Transverse colon (tissue), 4 donors: Measurements from ENCODE around the gene UBAC1. TPM values are rescaled to one million over a fixed set of nuclear protein-coding genes. Genes with fewer than 3 reads are reported as not detected.
"Not testable (repeated sequence)": the region's sequence is repeated elsewhere in the genome, so short reads cannot be mapped to it uniquely, and the experiment has no call there.

Experiments
- DNase-seq: peaks from one replicate; pipeline ENCODE4 v3.0.0-alpha.2; 2019
- H3K27ac ChIP-seq, 4 donors: fragments of 200-600 bp; sonication (generic); 2 replicates each; pipeline ENCODE4 v1.5.1; 2016 to 2018; ENCODE audit warnings: inconsistent platforms in 4 of 4
- H3K27me3 ChIP-seq: fragments of 200-600 bp; sonication (generic); 2 replicates; pipeline ENCODE4 v1.5.1; 2017; ENCODE audit warnings: inconsistent platforms
- H3K36me3 ChIP-seq, 4 donors: fragments of 200-600 bp; sonication (generic); 2 replicates each; pipeline ENCODE4 v1.5.1; 2017 to 2019; ENCODE audit warnings: inconsistent platforms in 4 of 4
- H3K4me1 ChIP-seq, 4 donors: fragments of 200-600 bp; sonication (generic); 2 replicates each; pipeline ENCODE4 v1.5.1; 2017 to 2020; ENCODE audit warnings: inconsistent platforms in 4 of 4
- H3K4me3 ChIP-seq, 4 donors: fragments of 200-600 bp; sonication (generic); 1 replicate in 1 of 4; 2 replicates in 3 of 4; pipeline versions ENCODE4 v1.5.1 to v1.6.1; 2017 to 2019; ENCODE audit warnings: inconsistent platforms in 4 of 4
- H3K9me3 ChIP-seq, 2 donors: fragments of 200-600 bp; sonication (generic); 2 replicates each; pipeline ENCODE4 v1.5.1; 2017 to 2019; ENCODE audit warnings: inconsistent platforms in 2 of 2
- EP300 ChIP-seq: sonication (generic); formaldehyde crosslinking; IDR thresholded peaks from one replicate; pipeline ENCODE4 v1.6.1; 2017; ENCODE audit warnings: antibody characterized with exemption, low read depth
- POLR2A ChIP-seq: fragments of 450-650 bp; IDR thresholded peaks from one replicate; pipeline ENCODE4 v1.6.1; 2016; ENCODE audit warnings: antibody characterized with exemption, mild to moderate bottlenecking, moderate library complexity
- POLR2AphosphoS5 ChIP-seq, 3 donors: sonication (generic); formaldehyde crosslinking; IDR thresholded peaks; one replicate each; pipeline ENCODE4 v1.6.1; 2016; ENCODE audit warnings: antibody characterized with exemption in 3 of 3
- WGBS, 2 donors: methylation state at CpG; one replicate each; pipeline ENCODE4 v1.1.5; 2018; ENCODE audit warnings: low coverage in 1 of 2; 5-methylcytosine and 5-hydroxymethylcytosine counted together
- in situ Hi-C, 4 donors: fragments of 200-750 bp; cut with MboI; loops; one replicate each; pipeline versions ENCODE4 v1.15.0 to v1.15.1; 2017; ENCODE audit warnings: low sequenced_read_pairs in 3 of 4, low pct_ligation_motif_present in 1 of 4, low pct_unique_long_range_greater_than_20kb in 1 of 4
- intact Hi-C: fragments of 100-400 bp; cut with DNase I; formaldehyde crosslinking; loops from one replicate; pipeline ENCODE4 v1.15.1; 2023; ENCODE audit warnings: low total_unique reads
- total RNA-seq, 4 donors: library from RNA; depleted of rRNA; stranded (reverse); fragments of >200 nt; gene quantifications; one replicate each; pipeline ENCODE4 v1.1.0, GENCODE V29; 2016
- TF ChIP-seq, protein P1 (sequence below), 5 experiments: fragments of 200-600 bp in 3 of 5; fragments of 450-650 bp in 2 of 5; sonication (generic) in 3 of 5; IDR thresholded peaks; 1 replicate in 2 of 5; 2 replicates in 3 of 5; pipeline ENCODE4 v1.5.1; 2016 to 2017; ENCODE audit warnings: antibody characterized with exemption in 5 of 5, inconsistent platforms in 3 of 5, mild to moderate bottlenecking in 2 of 5, moderate library complexity in 1 of 5

The UBAC1 gene
- total RNA-seq, 4 donors from 2014 or later, result 42.6 to 91.9 (median 62.9) TPM

DNA sequence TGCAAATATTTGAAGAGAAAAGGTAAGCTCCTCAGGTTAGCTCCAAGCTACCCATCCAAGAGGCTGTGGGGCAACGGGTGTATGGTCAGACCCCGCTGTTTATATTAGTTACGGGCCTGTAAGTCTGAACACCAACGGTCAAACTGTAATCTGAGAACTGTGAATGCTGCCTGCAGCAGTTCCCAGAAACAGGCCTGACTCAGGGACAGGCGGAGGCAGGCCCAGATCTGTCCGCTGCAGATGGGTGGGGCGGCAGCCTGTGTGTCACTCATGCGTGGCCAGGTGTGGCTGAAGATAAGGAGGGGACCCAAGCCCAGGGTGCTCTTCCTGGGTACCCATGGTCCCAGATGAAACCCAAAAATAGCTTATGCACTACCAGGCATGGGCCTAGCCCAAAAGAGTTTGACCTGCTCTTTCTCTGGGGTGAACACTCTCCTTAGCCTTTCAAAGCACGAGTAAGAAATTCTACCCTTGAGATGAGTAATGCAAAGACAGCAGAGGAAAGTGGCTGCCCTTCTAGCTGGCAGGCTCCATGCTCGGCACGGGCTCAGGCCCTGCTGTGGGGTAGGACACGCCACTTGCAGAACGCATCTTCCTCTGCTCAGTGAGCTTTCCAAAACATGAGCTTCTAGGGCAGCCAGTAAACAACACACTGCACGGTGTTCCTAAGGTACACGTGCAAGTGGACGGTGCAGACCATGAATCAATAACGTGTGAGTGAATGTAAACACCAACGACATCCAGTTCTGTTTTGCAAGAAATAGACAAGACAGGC, 9.1 kb downstream of the UBAC1 start:
- Histone ChIP-seq H3K36me3 (peaks cover 0 to 39% (median 13%) of the 10 kb centered on the region in 4 donors), H3K27me3 (no peaks in the 10 kb centered on the region), H3K9me3 (no peaks in the 10 kb centered on the region), H3K4me1 (peaks cover 0 to 3% (median 0%) of the 10 kb centered on the region in 4 donors), H3K4me3 (no peak overlapping the region), H3K27ac (no peak overlapping the region)
- TF ChIP-seq POLR2AphosphoS5 (IDR thresholded peaks at IDR 0.05) (no peak), EP300 (no peak), POLR2A (no peak)
- TF ChIP-seq, protein P1, sequence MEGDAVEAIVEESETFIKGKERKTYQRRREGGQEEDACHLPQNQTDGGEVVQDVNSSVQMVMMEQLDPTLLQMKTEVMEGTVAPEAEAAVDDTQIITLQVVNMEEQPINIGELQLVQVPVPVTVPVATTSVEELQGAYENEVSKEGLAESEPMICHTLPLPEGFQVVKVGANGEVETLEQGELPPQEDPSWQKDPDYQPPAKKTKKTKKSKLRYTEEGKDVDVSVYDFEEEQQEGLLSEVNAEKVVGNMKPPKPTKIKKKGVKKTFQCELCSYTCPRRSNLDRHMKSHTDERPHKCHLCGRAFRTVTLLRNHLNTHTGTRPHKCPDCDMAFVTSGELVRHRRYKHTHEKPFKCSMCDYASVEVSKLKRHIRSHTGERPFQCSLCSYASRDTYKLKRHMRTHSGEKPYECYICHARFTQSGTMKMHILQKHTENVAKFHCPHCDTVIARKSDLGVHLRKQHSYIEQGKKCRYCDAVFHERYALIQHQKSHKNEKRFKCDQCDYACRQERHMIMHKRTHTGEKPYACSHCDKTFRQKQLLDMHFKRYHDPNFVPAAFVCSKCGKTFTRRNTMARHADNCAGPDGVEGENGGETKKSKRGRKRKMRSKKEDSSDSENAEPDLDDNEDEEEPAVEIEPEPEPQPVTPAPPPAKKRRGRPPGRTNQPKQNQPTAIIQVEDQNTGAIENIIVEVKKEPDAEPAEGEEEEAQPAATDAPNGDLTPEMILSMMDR (IDR thresholded peaks at IDR 0.05), result no peak
- in situ Hi-C loops (loop anchor here in 1 of 4 donors (10.0 kb wide), 1 partner anchor 87 kb away; no protein-coding TSS in a partner anchor), intact Hi-C loops (no loop called here)
- DNase-seq, result no peak
- 87 to 100% methylated on average over 5 to 18 of the region's 18 CpGs for WGBS, 2 donors

DNA sequence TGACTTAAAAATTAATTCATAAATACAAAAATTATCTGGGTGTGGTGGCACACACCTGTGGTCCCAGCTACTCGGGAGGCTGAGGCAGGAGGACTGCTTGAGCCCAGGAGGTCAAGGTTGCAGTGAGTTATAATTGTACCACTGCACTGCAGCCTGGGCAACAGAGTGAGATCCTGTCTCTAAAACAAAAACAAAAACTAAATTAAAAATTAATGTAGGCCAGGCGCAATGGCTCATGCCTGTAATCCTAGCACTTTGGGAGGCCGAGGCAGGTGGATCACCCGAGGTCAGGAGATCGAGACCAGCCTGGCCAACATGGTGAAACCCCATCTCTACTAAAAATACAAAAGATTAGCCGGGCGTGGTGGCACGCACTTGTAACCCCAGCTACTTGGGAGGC, 9.9 kb downstream of the UBAC1 start:
- peaks cover 0 to 46% (median 17%) of the 10 kb centered on the region in 4 donors for H3K36me3 ChIP-seq
- H3K4me1 ChIP-seq, DNase-seq, H3K27ac ChIP-seq, intact Hi-C loops, H3K9me3 ChIP-seq, H3K27me3 ChIP-seq, H3K4me3 ChIP-seq: not testable (repeated sequence)
- in situ Hi-C loops, result loop anchor here in 1 of 4 donors (10.0 kb wide), 1 partner anchor 87 kb away; no protein-coding TSS in a partner anchor
- 97 to 100% methylated on average over 6 to 8 of the region's 8 CpGs for WGBS, 2 donors

DNA sequence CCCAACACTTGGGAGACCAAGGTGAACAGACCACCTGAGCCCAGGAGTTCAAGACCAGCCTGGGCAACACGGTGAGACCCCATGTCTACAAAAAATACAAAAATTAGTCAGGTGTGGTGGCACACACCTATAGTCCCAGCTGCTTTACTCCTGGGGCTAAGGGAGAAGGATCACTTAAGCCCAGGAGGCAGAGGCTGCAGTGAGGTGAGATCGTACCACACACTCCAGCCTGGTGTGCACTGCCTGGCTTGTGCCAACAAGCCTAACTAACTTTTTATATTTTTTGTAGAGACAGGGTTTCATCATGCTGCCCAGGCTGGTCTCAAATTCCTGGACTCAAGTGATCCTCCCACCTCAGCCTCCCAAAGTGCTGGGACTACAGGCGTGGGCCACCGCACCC, 10.3 kb downstream of the UBAC1 start:
- H3K4me1 ChIP-seq, intact Hi-C loops, DNase-seq, H3K27ac ChIP-seq, H3K27me3 ChIP-seq, H3K9me3 ChIP-seq, H3K4me3 ChIP-seq: not testable (repeated sequence)
- 100% methylated on average over 1 to 4 of the region's 4 CpGs for WGBS, 2 donors
- peaks cover 0 to 51% (median 19%) of the 10 kb centered on the region in 4 donors for H3K36me3 ChIP-seq
- in situ Hi-C loops, result loop anchor here in 1 of 4 donors (10.0 kb wide), 1 partner anchor 86 kb away; no protein-coding TSS in a partner anchor

DNA sequence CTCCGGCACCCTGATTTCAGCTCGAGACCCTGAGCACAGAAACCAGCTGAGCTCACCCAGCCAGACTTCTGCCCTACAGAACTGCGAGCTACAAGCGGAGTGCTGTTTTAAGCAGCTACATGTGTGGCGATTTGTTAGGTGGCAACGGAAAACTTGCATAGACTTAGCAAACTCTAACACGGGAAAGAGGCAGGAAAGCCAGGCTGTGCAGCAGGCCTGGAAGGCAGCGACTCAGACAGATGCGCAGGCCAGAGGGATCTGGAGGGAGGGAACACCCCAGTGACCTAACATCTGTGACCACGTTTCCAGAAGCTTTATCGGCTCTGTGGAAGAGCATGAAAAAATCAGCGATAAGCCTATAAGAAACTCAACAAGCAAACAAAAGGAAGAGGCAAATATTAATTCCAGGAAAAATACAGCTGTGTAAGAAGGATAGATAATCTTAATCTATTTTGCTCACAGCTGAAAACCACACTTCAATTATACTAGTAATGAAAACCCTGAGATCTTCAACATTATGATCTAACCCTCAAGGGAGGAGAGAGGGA, 11.0 kb downstream of the UBAC1 start:
- H3K4me3 ChIP-seq, result no peak overlapping the region
- H3K36me3 ChIP-seq, result peaks cover 0 to 57% (median 22%) of the 10 kb centered on the region in 4 donors
- DNase-seq, result no peak
- H3K4me1 ChIP-seq, result no peaks in the 10 kb centered on the region
- in situ Hi-C loops (loop anchor here in 1 of 4 donors (10.0 kb wide), 1 partner anchor 85 kb away; no protein-coding TSS in a partner anchor), intact Hi-C loops (no loop called here)
- TF ChIP-seq POLR2A (no peak), POLR2AphosphoS5 (IDR thresholded peaks at IDR 0.05) (no peak), EP300 (no peak)
- TF ChIP-seq, protein P1 (IDR thresholded peaks at IDR 0.05), result no peak
- no peak overlapping the region for H3K27ac ChIP-seq
- no peaks in the 10 kb centered on the region for H3K9me3 ChIP-seq
- H3K27me3 ChIP-seq, result no peaks in the 10 kb centered on the region
- 90 to 95% methylated on average over 7 to 12 of the region's 12 CpGs for WGBS, 2 donors

DNA sequence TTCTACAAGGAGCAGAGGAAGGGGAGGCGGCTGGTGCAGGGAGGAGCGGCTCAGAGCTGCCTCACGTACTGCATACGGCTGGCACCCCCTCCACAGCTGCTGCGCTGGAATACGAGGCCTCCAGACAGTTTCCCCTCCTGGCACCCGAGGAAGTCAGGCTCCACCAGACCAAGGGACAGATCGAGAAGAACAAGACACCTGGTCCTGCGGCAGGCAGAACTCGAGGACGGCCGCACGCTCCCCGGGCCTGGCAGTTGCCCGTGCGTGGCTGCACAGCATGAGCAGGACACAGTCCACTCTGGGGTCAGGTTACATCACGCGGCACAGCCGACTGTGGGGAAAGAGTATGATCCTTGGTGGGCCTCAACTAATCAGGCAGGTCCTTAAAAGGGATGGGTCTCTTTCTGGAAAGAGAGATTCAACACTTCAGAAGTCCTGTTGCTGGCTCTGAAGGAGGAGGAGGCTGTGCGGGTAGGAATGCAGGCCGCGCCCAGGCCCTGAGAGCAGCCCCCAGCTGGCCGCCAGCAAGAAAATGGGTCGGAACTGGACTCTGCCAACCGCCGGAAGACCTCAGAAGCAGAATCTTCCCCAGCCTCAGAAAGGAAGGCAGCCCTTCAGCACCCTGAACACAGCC, 11.6 kb downstream of the UBAC1 start:
- H3K36me3 ChIP-seq, result peaks cover 0 to 63% (median 25%) of the 10 kb centered on the region in 4 donors
- H3K9me3 ChIP-seq, result no peaks in the 10 kb centered on the region
- no peaks in the 10 kb centered on the region for H3K4me1 ChIP-seq
- no peak overlapping the region for H3K27ac ChIP-seq
- H3K4me3 ChIP-seq, result no peak overlapping the region
- intact Hi-C loops (no loop called here), in situ Hi-C loops (loop anchor here in 1 of 4 donors (10.0 kb wide), 1 partner anchor 85 kb away; no protein-coding TSS in a partner anchor)
- DNase-seq, result no peak
- WGBS, 2 donors, result 80 to 93% methylated on average over 1 to 19 of the region's 26 CpGs
- TF ChIP-seq POLR2A (no peak), EP300 (no peak), POLR2AphosphoS5 (IDR thresholded peaks at IDR 0.05) (no peak)
- TF ChIP-seq, protein P1 (IDR thresholded peaks at IDR 0.05), result no peak
- no peaks in the 10 kb centered on the region for H3K27me3 ChIP-seq
